IMR-90 (cell line): ENCODE data around the gene PRICKLE2. TPM values are rescaled to one million over a fixed set of nuclear protein-coding genes. Genes with fewer than 3 reads are reported as not detected.

ENCODE experiments used
- ATAC-seq: fragments of 200-7000 bp; cut with Tn5 transposase; 2 replicates; pipeline ENCODE4 v1.9.1; 2020; ENCODE audit warnings: low read depth, mild to moderate bottlenecking, moderate library complexity
- BruUV-seq: library from RNA; stranded (reverse); fragments of 400-500 nt; replicated peaks from 2 replicates; lab custom pipeline; 2021; lab: Mats Ljungman, UMichigan
- CTCF ChIA-PET: fragments of 300-600 bp; formaldehyde crosslinking; extraction: SDS; loops from one replicate; lab custom pipeline; 2021; ENCODE audit warnings: antibody characterized with exemption; lab: Yijun Ruan, JAX
- POLR2A ChIA-PET: fragments of 300-600 bp; sonication (Branson Sonifier 250); formaldehyde crosslinking; loops from one replicate; lab custom pipeline; 2022; ENCODE audit warnings: antibody characterized with exemption; ENCODE audit not compliant: unreplicated experiment; lab: Charles Lee
- DNase-seq: peaks from one replicate; pipeline ENCODE4 v3.0.0; 2013
- H2AFZ ChIP-seq: replicated peaks from 2 replicates; pipeline ENCODE3; 2013; ENCODE audit warnings: low read length, mild to moderate bottlenecking; ENCODE audit not compliant: poor library complexity
- H2AK5ac ChIP-seq: 2 replicates; pipeline ENCODE4 v1.6.1; 2013; ENCODE audit warnings: low read depth, low read length, inconsistent platforms
- H2AK9ac ChIP-seq: replicated peaks from 2 replicates; pipeline ENCODE3; 2013; ENCODE audit warnings: mild to moderate bottlenecking, low read depth, low read length, moderate library complexity; ENCODE audit not compliant: poor library complexity
- H2BK120ac ChIP-seq: 2 replicates; pipeline ENCODE4 v1.6.1; 2013; ENCODE audit warnings: low read depth, low read length, inconsistent platforms
- H2BK15ac ChIP-seq: 3 replicates; pipeline ENCODE4 v1.6.1; 2013; ENCODE audit warnings: low read depth, low read length, inconsistent platforms
- H2BK20ac ChIP-seq: 2 replicates; pipeline ENCODE4 v1.6.1; 2013; ENCODE audit warnings: low read depth, mild to moderate bottlenecking, inconsistent platforms, low read length, moderate library complexity
- H2BK5ac ChIP-seq: 2 replicates; pipeline ENCODE4 v1.6.1; 2013; ENCODE audit warnings: mild to moderate bottlenecking, low read depth, low read length, inconsistent platforms; ENCODE audit not compliant: poor library complexity, severe bottlenecking
- H3K14ac ChIP-seq: replicated peaks from 2 replicates; pipeline ENCODE4 v1.6.1; 2013; ENCODE audit warnings: low read depth, low read length, inconsistent platforms
- H3K18ac ChIP-seq: 2 replicates; pipeline ENCODE4 v1.6.1; 2013; ENCODE audit warnings: low read depth, low read length, control low read depth
- H3K23ac ChIP-seq: 2 replicates; pipeline ENCODE4 v1.6.1; 2013; ENCODE audit warnings: low read depth, low read length, inconsistent platforms
- H3K27ac ChIP-seq: 2 replicates; pipeline ENCODE4 v1.5.1; 2013; ENCODE audit warnings: mild to moderate bottlenecking, control low read depth, low read length; ENCODE audit not compliant: insufficient read depth
- H3K27me3 ChIP-seq: 2 replicates; pipeline ENCODE4 v1.6.1; 2013; ENCODE audit warnings: low read length; ENCODE audit not compliant: control insufficient read depth, insufficient read depth
- H3K36me3 ChIP-seq: 2 replicates; pipeline ENCODE4 v1.6.1; 2013; ENCODE audit warnings: low read length, mixed read lengths; ENCODE audit not compliant: control insufficient read depth, insufficient read depth
- H3K4ac ChIP-seq: 2 replicates; pipeline ENCODE4 v1.6.1; 2013; ENCODE audit warnings: low read depth, low read length, inconsistent platforms
- H3K4me1 ChIP-seq: 2 replicates; pipeline ENCODE4 v1.6.1; 2013; ENCODE audit warnings: low read length, mixed read lengths; ENCODE audit not compliant: control insufficient read depth, insufficient read depth
- H3K4me2 ChIP-seq: 2 replicates; pipeline ENCODE4 v1.6.1; 2013; ENCODE audit warnings: low read depth, mild to moderate bottlenecking, control low read depth, low read length, moderate library complexity
- H3K4me3 ChIP-seq: 2 replicates; pipeline ENCODE4 v1.5.1; 2013; ENCODE audit warnings: low read depth, mild to moderate bottlenecking, control low read depth, low read length, moderate library complexity; ENCODE audit not compliant: insufficient read depth
- H3K56ac ChIP-seq: 2 replicates; pipeline ENCODE4 v1.6.1; 2013; ENCODE audit warnings: low read length, inconsistent platforms; ENCODE audit not compliant: insufficient read depth; ENCODE audit errors: extremely low read depth
- H3K79me1 ChIP-seq, 2 experiments: 2 replicates each; pipeline ENCODE4 v1.6.1; 2013; ENCODE audit warnings: low read length in 2 of 2, inconsistent platforms in 1 of 2, low read depth in 1 of 2
- H3K9ac ChIP-seq: 2 replicates; pipeline ENCODE4 v1.6.1; 2013; ENCODE audit warnings: low read depth, low read length, control low read depth
- H3K9me1 ChIP-seq: 2 replicates; pipeline ENCODE4 v1.6.1; 2013; ENCODE audit warnings: low read length, inconsistent platforms; ENCODE audit not compliant: insufficient read depth
- H3K9me3 ChIP-seq: 2 replicates; pipeline ENCODE4 v1.6.1; 2013; ENCODE audit warnings: low read length; ENCODE audit not compliant: control insufficient read depth, insufficient read depth
- H4K20me1 ChIP-seq: 2 replicates; pipeline ENCODE4 v1.6.1; 2013; ENCODE audit warnings: low read length, inconsistent platforms; ENCODE audit not compliant: insufficient read depth
- H4K5ac ChIP-seq: 2 replicates; pipeline ENCODE4 v1.6.1; 2013; ENCODE audit warnings: mild to moderate bottlenecking, low read depth, low read length, control low read depth
- H4K8ac ChIP-seq, 2 experiments: 2 replicates each; pipeline ENCODE4 v1.6.1; 2013; ENCODE audit warnings: low read depth in 2 of 2, low read length in 2 of 2, control low read depth in 1 of 2, inconsistent platforms in 1 of 2
- H4K91ac ChIP-seq: 2 replicates; pipeline ENCODE4 v1.6.1; 2013; ENCODE audit warnings: low read depth, low read length, inconsistent platforms; ENCODE audit not compliant: insufficient read depth
- BHLHE40 ChIP-seq: fragments of 150-350 bp; IDR thresholded peaks from 2 replicates; pipeline ENCODE4 v1.6.1; 2016; ENCODE audit warnings: mild to moderate bottlenecking, low read depth, low read length
- CEBPB ChIP-seq: IDR thresholded peaks from 2 replicates; pipeline ENCODE4 v1.6.1; 2012; ENCODE audit warnings: low read depth, low read length, improper control_type of control experiment
- CHD1 ChIP-seq: IDR thresholded peaks from 2 replicates; pipeline ENCODE4 v1.6.1; 2012; ENCODE audit warnings: low read depth, low read length, improper control_type of control experiment
- CTCF ChIP-seq: conservative IDR thresholded peaks from 2 replicates; pipeline ENCODE4 v1.5.1; 2012; ENCODE audit warnings: mild to moderate bottlenecking, low read depth, low read length, improper control_type of control experiment
- ELK1 ChIP-seq: fragments of 150-350 bp; IDR thresholded peaks from 2 replicates; pipeline ENCODE4 v1.6.1; 2016; ENCODE audit warnings: low read depth, mild to moderate bottlenecking, low read length, moderate library complexity, borderline replicate concordance
- FOS ChIP-seq: fragments of 150-350 bp; IDR thresholded peaks from 2 replicates; pipeline ENCODE4 v1.6.1; 2016; ENCODE audit warnings: low read depth, low read length
- MAFK ChIP-seq: IDR thresholded peaks from 2 replicates; pipeline ENCODE4 v1.6.1; 2012; ENCODE audit warnings: low read depth, low read length, improper control_type of control experiment
- MAZ ChIP-seq: IDR thresholded peaks from 2 replicates; pipeline ENCODE4 v1.6.1; 2012; ENCODE audit warnings: low read depth, mild to moderate bottlenecking, low read length, improper control_type of control experiment, moderate library complexity, borderline replicate concordance
- MXI1 ChIP-seq: IDR thresholded peaks from 2 replicates; pipeline ENCODE4 v1.6.1; 2012; ENCODE audit warnings: low read depth, mild to moderate bottlenecking, low read length, moderate library complexity, borderline replicate concordance
- NFE2L2 ChIP-seq: fragments of 150-350 bp; IDR thresholded peaks from 2 replicates; pipeline ENCODE4 v1.6.1; 2016; ENCODE audit warnings: low read depth, mild to moderate bottlenecking, low read length
- POLR2A ChIP-seq: IDR thresholded peaks from 2 replicates; pipeline ENCODE4 v1.6.1; 2012; ENCODE audit warnings: mild to moderate bottlenecking, low read depth, low read length
- RAD21 ChIP-seq: IDR thresholded peaks from 2 replicates; pipeline ENCODE4 v1.6.1; 2012; ENCODE audit warnings: low read length, improper control_type of control experiment
- RCOR1 ChIP-seq: IDR thresholded peaks from 2 replicates; pipeline ENCODE4 v1.6.1; 2012; ENCODE audit warnings: mild to moderate bottlenecking, low read length, improper control_type of control experiment; ENCODE audit not compliant: insufficient replicate concordance
- RFX5 ChIP-seq: IDR thresholded peaks from 2 replicates; pipeline ENCODE4 v1.8.0; 2012; ENCODE audit warnings: low read depth, mild to moderate bottlenecking, low read length, moderate library complexity
- SMC3 ChIP-seq: fragments of 150-350 bp; IDR thresholded peaks from 2 replicates; pipeline ENCODE4 v1.6.1; 2016; ENCODE audit warnings: low read depth, mild to moderate bottlenecking, antibody characterized with exemption, low read length, moderate library complexity
- USF2 ChIP-seq: fragments of 150-350 bp; IDR thresholded peaks from 2 replicates; pipeline ENCODE4 v1.6.1; 2017; ENCODE audit warnings: mild to moderate bottlenecking, antibody characterized with exemption, low read length, low read depth
- WGBS, 2 experiments: methylation state at CpG; one replicate each; pipeline versions ENCODE4 v1.1.5 to v1.1.7; 2013; ENCODE audit warnings: missing lambda C conversion rate in 2 of 2; ENCODE audit not compliant: insufficient read length in 1 of 2; ENCODE audit errors: extremely low coverage in 2 of 2; 5-methylcytosine and 5-hydroxymethylcytosine counted together
- dilution Hi-C: fragments of 300-500 bp; cut with HindIII; formaldehyde crosslinking; loops from one replicate; pipeline ENCODE4 v1.14.3; 2018; ENCODE audit warnings: low sequenced_read_pairs; ENCODE audit not compliant: unreplicated experiment
- in situ Hi-C: fragments of 300-500 bp; cut with MboI; formaldehyde crosslinking; loops from 3 replicates; pipeline ENCODE4 v1.14.3; 2019; ENCODE audit warnings: low sequenced_read_pairs, inconsistent platforms, mixed read lengths
- intact Hi-C: fragments of 100-400 bp; cut with micrococcal nuclease; formaldehyde crosslinking; loops from 2 replicates; pipeline ENCODE4 v1.10.0; 2022
- polyA plus RNA-seq, 3 experiments: library from polyadenylated mRNA; depleted of rRNA; stranded (reverse); fragments of >200 nt; gene quantifications; 2 replicates each; pipeline ENCODE4 v1.2.3, GENCODE V29; 2012; ENCODE audit warnings: low replicate concordance in 1 of 3
- total RNA-seq: library from RNA; depleted of rRNA; stranded (reverse); fragments of >200 nt; gene quantifications from 2 replicates; pipeline ENCODE4 v1.2.3, GENCODE V29; 2012

Gene PRICKLE2
- total and polyA plus RNA-seq, 2 of the 4 experiments (the other 2 are of a cell fraction) = 4.1 to 14.2 TPM

GRCh38 chr3:64110071-64110470 lies 115.2 kb downstream of the PRICKLE2 start:
- DNase-seq (no peak), ATAC-seq (no peak)
- H2AFZ ChIP-seq = no peak overlapping the region
- no peak overlapping the region for H3K27ac ChIP-seq
- H3K4me3 ChIP-seq = no peak overlapping the region
- POLR2A ChIA-PET = no interaction called here
- H3K56ac ChIP-seq = no peak overlapping the region
- no peak overlapping the region for H3K4me2 ChIP-seq
- no peak overlapping the region for H2BK15ac ChIP-seq
- H3K9me1 ChIP-seq = peaks cover 37% of the 10 kb centered on the region
- intact Hi-C loops (no loop called here), dilution Hi-C loops (no loop called here), in situ Hi-C loops (no loop called here)
- TF ChIP-seq SMC3 (no peak), USF2 (no peak), MAZ (no peak), MXI1 (no peak), POLR2A (no peak), RAD21 (no peak), MAFK (no peak), CEBPB (no peak), ELK1 (no peak), NFE2L2 (no peak), BHLHE40 (no peak), CTCF (no peak), FOS (no peak), RFX5 (no peak), CHD1 (no peak), RCOR1 (no peak)
- no peak overlapping the region for H2AK5ac ChIP-seq
- H3K36me3 ChIP-seq = peaks cover 16% of the 10 kb centered on the region
- no peak overlapping the region for H4K5ac ChIP-seq
- H3K9me3 ChIP-seq = no peaks in the 10 kb centered on the region
- no peak overlapping the region for H3K23ac ChIP-seq
- CTCF ChIA-PET = interaction anchor here (0.8 kb wide), 1 partner anchor 22 kb away, joined by 3 read pairs; no protein-coding TSS in a partner anchor
- no peak overlapping the region for H2BK5ac ChIP-seq
- H3K79me1 ChIP-seq = peaks cover 22 to 70% of the 10 kb centered on the region in 2 experiments
- H4K91ac ChIP-seq = no peak overlapping the region
- H2AK9ac ChIP-seq = no peak overlapping the region
- H2BK120ac ChIP-seq = no peak overlapping the region
- H3K4ac ChIP-seq = no peak overlapping the region
- no peak overlapping the region for H2BK20ac ChIP-seq
- H3K18ac ChIP-seq = no peak overlapping the region
- 0 out of 2 replicates have a peak overlapping the region, but pooled peaks have one; percentile 32 for H3K14ac ChIP-seq
- no TSS peak for BruUV-seq
- H4K20me1 ChIP-seq = peaks cover 16% of the 10 kb centered on the region
- H3K9ac ChIP-seq = no peak overlapping the region
- WGBS, 2 experiments = 100% methylated on average over 1 of the region's 1 CpG; no CpG with 5 or more reads in 1 of the 2 experiments
- H3K4me1 ChIP-seq = peaks cover 7% of the 10 kb centered on the region
- no peak overlapping the region for H4K8ac ChIP-seq
- no peaks in the 10 kb centered on the region for H3K27me3 ChIP-seq
